Left colon (tissue), 2 donors: ENCODE data around the gene PLXNA2. TPM values are rescaled to one million over a fixed set of nuclear protein-coding genes. Genes with fewer than 3 reads are reported as not detected.

Experiments
- ATAC-seq: fragments of 200-7000 bp; cut with Tn5 transposase; one replicate; pipeline ENCODE4 v1.9.1; 2020; ENCODE audit warnings: mild to moderate bottlenecking, moderate library complexity
- DNase-seq, 2 donors: peaks; one replicate each; pipeline ENCODE4 v3.0.0-alpha.2; 2020
- intact Hi-C, 2 donors: fragments of 100-400 bp; cut with DNase I in 1 of 2; cut with micrococcal nuclease in 1 of 2; formaldehyde crosslinking; loops; one replicate each; pipeline versions ENCODE4 v1.11.2 to v1.14.0; 2022; cut with DNase I, micrococcal nuclease
- total RNA-seq, 2 donors: library from RNA; stranded (reverse); fragmentation: NEBNext Ultra II Directional; extraction: Animal tissue kit (Norgen Biotek cat#: 25700); gene quantifications; one replicate each; pipeline ENCODE4 v1.2.1, GENCODE V29; 2021
- donor health status: DM: no; HTN: no; CAD: no.
- donor health status: DM: yes; HTN: yes; CAD: no.

Gene PLXNA2
- total RNA-seq, 2 donors from 2014 or later, result 89.3 to 103 TPM

GRCh38 chr1:207992677-207993236, 251.4 kb downstream of the PLXNA2 start:
- intact Hi-C loops, result no loop called here
- DNase-seq, result no peak

GRCh38 chr1:207991583-207992026, 252.6 kb downstream of the PLXNA2 start:
- DNase-seq (no peak), ATAC-seq (no peak)
- intact Hi-C loops, result no loop called here

More at GRCh38 chr1:207992677-207993236, 251.4 kb downstream of the PLXNA2 start:
- no peak for ATAC-seq

GRCh38 chr1:207990876-207991582, 253.2 kb downstream of the PLXNA2 start:
- intact Hi-C loops, result no loop called here
- DNase-seq (no peak), ATAC-seq (no peak)

DNA sequence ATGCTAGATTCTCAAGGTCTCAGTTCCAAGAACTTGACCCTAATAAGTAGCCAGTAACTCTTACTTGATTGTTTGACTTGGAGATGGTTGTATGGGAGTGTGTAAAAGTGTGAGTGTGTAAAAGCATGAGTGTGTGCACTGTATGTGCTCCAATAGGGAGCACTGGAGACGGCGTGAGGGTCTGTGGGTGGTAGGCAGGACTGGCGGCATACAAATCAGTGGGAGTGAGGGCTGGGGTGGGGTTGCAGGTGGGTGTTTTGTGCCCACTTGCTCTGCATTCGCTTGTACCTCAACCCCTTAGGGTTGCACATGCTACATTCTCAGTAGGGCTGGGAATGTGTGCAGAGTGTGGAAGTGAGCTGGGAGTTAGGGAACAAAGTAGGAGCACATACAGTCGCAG, 253.7 kb downstream of the PLXNA2 start:
- ATAC-seq (no peak), DNase-seq (no peak)
- intact Hi-C loops, result no loop called here

GRCh38 chr1:207988326-207989165, 255.6 kb downstream of the PLXNA2 start:
- ATAC-seq (no peak), DNase-seq (no peak)
- intact Hi-C loops, result no loop called here

GRCh38 chr1:207987164-207987563, 257.0 kb downstream of the PLXNA2 start:
- intact Hi-C loops, result no loop called here
- DNase-seq (no peak), ATAC-seq (no peak)

- intact Hi-C loops, result no loop called here
- DNase-seq (no peak), ATAC-seq (no peak)
Measured at GRCh38 chr1:207985996-207986395, 258.2 kb downstream of the PLXNA2 start.

GRCh38 chr1:207984831-207985572, 259.2 kb downstream of the PLXNA2 start:
- intact Hi-C loops, result no loop called here
- DNase-seq, result no peak
- ATAC-seq, result no peak

DNA sequence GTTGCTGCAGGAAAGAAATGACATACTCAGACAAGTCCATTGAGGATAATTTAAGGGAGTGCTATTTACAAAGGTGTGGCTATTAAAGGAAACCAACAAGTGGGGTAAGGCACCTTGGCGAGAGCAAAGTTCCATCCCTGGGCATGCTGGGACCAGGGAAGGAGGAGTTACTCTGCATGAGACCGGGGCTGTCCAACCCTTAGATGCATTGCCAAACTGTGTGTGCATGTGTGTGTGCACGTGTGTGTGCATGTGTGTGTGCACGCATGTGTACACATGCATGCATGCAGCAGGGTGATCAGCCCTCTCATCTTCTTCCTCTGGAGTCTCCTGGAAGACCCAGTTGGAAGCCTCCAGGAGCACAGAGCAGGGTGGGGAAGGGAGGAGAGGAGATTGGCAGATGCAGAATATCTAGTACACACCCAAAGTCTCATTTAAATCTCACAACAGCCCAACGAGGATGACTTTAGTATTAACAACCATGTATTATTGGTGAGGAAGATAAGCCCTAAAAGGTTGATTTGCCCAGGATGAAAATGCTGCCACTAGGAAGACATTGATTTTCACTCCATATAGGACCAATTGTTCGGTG, 261.0 kb downstream of the PLXNA2 start:
- DNase-seq (peak; percentile 57 to 59), ATAC-seq (peak; percentile 98)
- intact Hi-C loops, result no loop called here

DNA sequence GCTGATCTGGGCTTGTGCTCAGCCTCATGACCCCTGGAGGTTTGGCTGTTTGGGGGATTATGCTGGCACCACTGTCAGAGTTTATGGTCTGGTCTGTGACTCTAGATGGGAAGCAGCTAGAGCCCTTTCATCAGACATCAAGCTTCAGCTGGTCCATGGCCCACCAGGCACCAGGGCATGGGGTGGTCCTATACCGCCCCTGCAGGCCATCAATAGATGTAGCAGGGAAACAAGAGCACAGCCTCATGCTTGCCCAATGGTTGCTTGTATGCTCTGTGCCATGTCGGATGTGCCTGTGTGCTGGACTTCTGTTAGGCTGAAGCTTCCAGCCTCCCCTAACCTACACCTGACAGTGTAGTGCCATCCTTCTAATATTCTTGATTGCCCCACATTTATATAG, 262.2 kb downstream of the PLXNA2 start:
- intact Hi-C loops, result no loop called here
- ATAC-seq (no peak), DNase-seq (no peak)

- ATAC-seq (no peak), DNase-seq (no peak)
- intact Hi-C loops, result no loop called here
Measured at GRCh38 chr1:207978441-207978840, 265.7 kb downstream of the PLXNA2 start.

DNA sequence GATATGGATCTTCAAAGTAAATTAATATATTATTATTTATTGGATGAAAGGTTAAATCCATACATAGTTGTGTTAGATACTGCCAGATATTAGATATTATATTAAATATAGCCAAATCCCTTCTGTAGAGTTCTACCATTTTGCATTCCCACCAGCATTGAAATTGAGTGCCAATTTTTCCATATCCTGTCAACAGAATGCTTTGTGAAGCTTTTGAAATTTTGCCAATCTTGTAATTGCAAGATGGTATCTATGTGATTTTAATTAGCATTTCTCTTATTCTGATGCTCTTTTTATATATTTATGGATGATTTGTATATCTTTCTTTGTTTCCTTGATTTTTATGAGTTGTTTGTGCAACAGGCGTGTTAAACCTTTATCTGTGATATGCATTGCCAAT, 266.3 kb downstream of the PLXNA2 start:
- ATAC-seq, result no peak

GRCh38 chr1:207973898-207974568, 270.2 kb downstream of the PLXNA2 start:
- ATAC-seq (no peak), DNase-seq (no peak)
- intact Hi-C loops, result no loop called here

More for the DNA sequence above, 266.3 kb downstream of the PLXNA2 start:
- no peak for DNase-seq
- intact Hi-C loops, result no loop called here

DNA sequence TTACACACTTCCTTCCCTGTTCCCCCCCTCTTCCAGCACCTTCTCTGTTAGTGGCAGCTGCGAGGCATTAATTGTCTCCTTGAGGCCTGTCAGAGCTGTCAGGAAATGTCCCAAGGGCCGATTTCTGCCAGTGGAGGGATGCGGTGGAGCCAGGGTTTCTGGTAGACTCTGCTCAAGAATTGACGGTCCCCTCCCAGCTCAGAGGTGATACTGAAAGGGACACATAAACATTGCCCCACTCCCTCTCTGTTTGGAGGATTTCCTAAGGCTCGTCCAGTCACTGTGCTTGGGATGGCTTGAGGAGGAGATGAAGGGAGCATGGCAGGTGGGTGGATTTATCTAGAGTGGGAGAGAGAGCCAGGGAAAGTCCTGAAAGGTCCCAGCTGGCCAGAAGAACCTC, 271.8 kb downstream of the PLXNA2 start:
- intact Hi-C loops, result no loop called here
- ATAC-seq (no peak), DNase-seq (no peak)
